HK-2 (cell line): ENCODE measurements around the gene ODAD3.
A peak's percentile ranks its signal among the peaks of the same experiment; 100 is the strongest.

Source experiments
- DNase-seq: peaks from one replicate; pipeline ENCODE4 v3.0.0-alpha.2; 2018; ENCODE audit not compliant: unreplicated experiment

The ODAD3 gene

DNA sequence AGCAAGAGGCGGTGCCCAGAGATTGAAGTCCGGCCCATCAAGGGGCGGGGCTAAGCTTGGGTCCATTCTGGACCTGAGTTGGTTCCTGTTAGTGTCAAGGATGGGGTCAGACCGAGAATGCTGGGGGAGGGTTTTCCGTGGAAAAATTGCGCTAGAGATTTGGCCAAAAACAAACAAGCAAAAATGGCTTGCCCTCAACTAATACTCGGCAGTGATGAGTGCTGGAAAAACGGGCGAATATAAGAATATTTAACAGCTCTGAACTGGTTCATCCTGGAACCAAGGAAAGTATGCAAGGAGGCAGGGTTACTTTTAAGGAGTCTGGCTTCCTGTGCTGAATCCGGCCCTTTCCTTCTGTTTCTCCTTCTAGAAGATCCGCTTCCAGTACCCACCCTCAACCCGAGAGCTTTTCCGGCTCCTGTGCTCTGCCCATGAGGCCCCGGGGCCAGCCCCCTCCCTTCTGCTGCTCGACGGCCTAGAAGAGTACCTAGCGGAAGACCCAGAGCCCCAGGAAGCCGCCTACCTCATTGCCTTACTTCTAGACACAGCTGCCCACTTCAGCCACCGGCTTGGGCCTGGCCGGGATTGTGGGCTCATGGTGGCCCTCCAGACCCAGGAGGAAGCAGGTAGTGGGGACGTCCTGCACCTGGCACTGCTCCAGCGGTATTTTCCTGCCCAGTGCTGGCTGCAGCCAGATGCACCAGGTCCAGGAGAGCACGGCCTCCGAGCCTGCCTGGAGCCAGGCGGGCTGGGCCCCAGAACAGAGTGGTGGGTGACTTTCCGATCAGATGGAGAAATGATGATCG is 59.6 kb downstream of the ODAD3 start:
- DNase-seq: peak; percentile 59

DNA sequence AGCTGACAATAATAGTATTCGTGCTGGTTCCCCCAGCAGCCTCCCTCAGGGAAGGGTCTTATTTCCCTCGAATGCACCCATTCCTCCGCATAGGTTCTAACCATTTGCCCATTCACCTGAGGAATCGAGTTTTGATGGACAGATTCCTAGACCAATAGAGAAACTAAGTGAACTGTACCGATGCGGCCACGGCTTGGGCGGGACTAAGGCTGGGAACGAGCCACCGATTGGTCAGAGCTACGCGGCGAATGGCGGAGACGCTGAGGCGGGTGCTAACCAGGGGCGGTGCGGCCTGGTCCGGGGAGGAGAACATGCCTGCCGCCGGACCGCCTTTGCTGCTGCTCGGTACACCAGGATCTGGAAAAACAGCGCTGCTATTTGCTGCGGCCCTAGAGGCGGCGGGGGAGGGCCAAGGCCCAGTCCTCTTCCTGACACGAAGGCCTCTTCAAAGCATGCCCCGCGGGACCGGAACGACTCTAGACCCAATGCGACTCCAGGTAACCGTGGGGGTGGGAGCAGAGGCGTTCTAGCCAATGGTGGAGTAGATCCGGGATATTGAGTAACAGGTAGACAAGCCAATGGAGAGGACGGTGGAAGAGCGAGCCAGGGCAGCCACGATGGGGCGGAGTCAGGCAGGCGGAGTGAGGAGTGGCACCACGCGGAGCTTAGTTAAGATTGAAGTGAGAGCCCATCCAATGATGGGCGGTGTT is 60.3 kb downstream of the ODAD3 start, which contains the start of gene SWSAP1:
SWSAP1 (plus strand) TSS at position 234 of the 710 bp plus-strand sequence; CDS start at position 249, 15 bp downstream.
- DNase-seq: peak; percentile 99

DNA sequence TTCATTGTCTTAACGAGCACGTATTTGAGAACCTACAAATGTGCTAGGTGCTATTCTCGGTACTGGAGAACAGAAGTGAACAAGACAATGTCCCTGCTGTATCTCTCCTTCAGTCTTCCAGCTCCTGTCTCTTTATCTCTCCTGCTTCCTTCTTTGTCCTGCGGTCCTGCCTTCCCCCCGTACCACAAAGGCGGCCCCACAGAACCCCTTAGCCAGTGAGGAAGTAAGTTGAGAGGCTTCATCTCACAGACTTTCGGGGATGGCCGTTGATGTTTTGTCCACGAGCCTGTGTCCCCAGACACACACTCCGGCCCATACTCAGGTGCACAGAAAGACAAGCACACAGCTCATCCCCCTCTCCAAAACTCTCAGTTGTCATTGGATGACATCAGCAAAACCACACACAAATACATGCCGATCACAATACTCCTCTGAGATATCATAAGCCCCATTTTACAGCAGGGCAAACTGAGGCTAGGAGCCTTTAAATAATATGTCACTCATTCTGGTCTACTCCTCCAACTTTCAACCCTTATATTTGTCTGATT is 61.0 kb downstream of the ODAD3 start:
- no peak for DNase-seq

DNA sequence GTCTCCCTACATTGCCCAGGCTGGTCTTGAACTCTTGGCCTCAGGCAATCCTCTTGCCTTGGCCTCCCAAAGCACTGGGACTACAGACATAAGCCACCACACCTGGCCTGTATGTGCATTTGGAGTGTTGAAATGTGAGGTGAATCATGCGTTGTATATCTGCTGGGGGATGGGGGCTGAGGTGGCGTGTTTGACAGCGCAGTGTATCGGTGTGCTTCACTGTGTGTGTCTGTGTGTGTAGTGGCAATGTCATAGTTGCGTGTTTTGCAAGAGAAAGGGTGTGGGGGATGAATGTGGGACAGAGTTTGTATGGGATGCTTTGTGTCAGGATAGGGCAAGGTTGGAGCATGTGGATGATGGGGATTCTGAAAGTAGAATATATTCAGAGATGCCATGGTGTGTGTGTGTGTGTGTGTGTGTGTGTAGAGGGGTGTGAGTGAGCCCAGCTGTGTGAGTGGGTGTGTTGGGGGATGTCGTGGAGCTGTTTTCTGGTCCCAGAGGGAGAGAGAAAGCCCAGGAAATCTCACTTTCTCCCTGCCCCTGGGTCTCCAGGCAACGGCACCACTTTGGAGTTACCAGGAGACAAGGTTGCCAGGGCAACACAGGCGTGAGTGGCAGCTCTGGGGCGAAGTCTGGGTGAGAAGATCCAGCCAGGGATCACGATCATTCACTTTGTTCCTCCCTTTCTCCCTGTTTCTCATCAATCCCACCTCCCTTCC is 61.6 kb downstream of the ODAD3 start:
- DNase-seq: no peak

DNA sequence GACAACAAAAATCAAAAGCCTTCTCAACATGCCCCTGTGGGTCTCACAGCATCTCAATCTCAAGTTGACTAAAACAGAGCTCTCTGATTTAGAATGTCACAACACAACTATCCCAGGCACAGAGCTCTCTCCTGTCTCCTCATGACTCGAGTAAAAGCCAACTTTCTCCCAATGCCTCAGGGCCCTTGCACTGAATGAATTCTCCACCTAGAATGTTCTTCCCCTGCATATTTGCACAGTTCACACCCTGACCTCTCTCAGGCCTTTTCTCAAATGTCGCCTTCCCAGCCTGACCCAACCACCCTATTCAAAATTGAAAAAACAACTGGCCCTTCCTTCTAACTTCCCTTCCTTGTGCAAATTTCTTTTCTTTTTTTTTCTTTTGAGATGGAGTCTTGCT is 64.2 kb downstream of the ODAD3 start:
- no peak for DNase-seq
